Astrocyte (in vitro differentiated cells and primary cell): ENCODE data around the gene MATR3.
"Not testable (repeated sequence)": the region's sequence is repeated elsewhere in the genome, so short reads cannot be mapped to it uniquely, and the experiment has no call there.

Experiments used
- CTCF ChIP-seq: IDR thresholded peaks from 2 replicates; pipeline ENCODE4 v1.5.1; 2011; ENCODE audit warnings: low read depth, mild to moderate bottlenecking, inconsistent platforms, low read length, moderate library complexity; ENCODE audit not compliant: insufficient read depth
- EZH2 ChIP-seq: IDR thresholded peaks from 2 replicates; pipeline ENCODE4 v1.6.1; 2012; ENCODE audit warnings: mild to moderate bottlenecking, low read length, inconsistent platforms; ENCODE audit not compliant: insufficient read depth

GRCh38 chr5:139270718-139271117 is 22.8 kb upstream of the MATR3 start:
- TF ChIP-seq CTCF, EZH2: not testable (repeated sequence)
